Measurements from ENCODE around the gene COA8.

DNA sequence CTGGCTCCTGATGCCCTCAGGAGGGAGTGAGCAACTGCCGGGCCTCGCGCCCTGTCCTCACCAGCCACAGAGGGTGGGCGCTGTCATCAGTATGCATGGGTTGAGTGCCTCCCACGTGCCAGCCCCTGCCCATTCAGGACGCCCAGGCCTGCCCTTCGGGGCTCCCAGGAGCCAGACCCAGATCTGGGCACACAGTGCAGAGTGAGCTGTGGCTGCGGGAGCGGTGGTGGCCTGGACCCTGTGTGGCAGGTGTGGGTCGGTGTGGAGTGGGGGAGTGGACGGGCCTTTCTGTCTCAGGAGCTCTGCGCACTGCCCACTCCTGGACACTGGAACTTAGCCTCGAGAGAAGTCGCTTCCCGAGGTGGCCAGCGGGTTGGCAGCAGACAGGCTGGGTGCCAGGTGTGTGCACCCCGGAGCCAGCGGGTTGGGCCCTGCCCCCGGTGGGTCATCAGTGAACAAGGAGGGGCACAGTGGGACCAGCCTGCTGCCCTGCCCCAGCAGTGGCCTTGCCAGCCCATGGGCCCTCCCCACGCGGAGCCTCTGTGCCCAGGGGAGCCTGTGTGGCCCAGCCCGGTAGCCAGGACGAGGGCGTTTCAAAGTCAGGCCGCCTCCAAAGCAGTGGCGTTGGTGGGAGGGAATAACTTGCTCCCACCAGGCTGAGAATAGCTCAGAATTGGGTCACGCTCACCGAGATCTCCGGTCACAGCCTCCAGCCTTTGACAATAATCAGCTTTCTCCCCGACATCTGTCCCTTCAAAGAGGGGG, 24.3 kb upstream of the COA8 start:
- no peak for TF ChIP-seq CTCF (conservative IDR thresholded peaks at IDR 0.05; ENCODE audit: low read depth, low read length)
- no peak for TF ChIP-seq POLR2A (IDR thresholded peaks at IDR 0.05; ENCODE audit: low read depth, low read length)
- no peak for TF ChIP-seq CEBPB (IDR thresholded peaks at IDR 0.05; ENCODE audit: low read depth, low read length)
- TF ChIP-seq RAD21 (IDR thresholded peaks at IDR 0.05; ENCODE audit: low read length) = no peak
- no peak for TF ChIP-seq MXI1 (IDR thresholded peaks at IDR 0.05; ENCODE audit: borderline replicate concordance, low read depth, low read length)
